Fibroblast of lung (primary cell): Measurements from ENCODE around the gene STRA8. TPM values are rescaled to one million over a fixed set of nuclear protein-coding genes. Genes with fewer than 3 reads are reported as not detected.

Experiments used
- DNase-seq, 2 donors: peaks; one replicate each; pipeline versions ENCODE4 v3.0.0 to v3.0.0-alpha.2; 2010; ENCODE audit warnings: low read depth in 2 of 2
- H2AFZ ChIP-seq: 2 replicates; pipeline ENCODE4 v1.5.1; 2012; ENCODE audit warnings: low read length, control low read depth, inconsistent platforms
- H3K27ac ChIP-seq: 2 replicates; pipeline ENCODE4 v1.5.1; 2011; ENCODE audit warnings: low read length, control low read depth; ENCODE audit not compliant: insufficient read depth
- H3K27me3 ChIP-seq: 2 replicates; pipeline ENCODE4 v1.5.1; 2011; ENCODE audit warnings: mild to moderate bottlenecking, low read length; ENCODE audit not compliant: control insufficient read depth, insufficient read depth
- H3K36me3 ChIP-seq: 2 replicates; pipeline ENCODE4 v1.5.1; 2011; ENCODE audit warnings: low read length; ENCODE audit not compliant: control insufficient read depth, insufficient read depth
- H3K4me1 ChIP-seq: 2 replicates; pipeline ENCODE4 v1.5.1; 2011; ENCODE audit warnings: low read length; ENCODE audit not compliant: control insufficient read depth, insufficient read depth; ENCODE audit errors: extremely low read depth
- H3K4me2 ChIP-seq: 2 replicates; pipeline ENCODE4 v1.5.1; 2011; ENCODE audit warnings: low read length, control low read depth; ENCODE audit not compliant: insufficient read depth; ENCODE audit errors: extremely low read depth
- H3K4me3 ChIP-seq, 4 experiments: fragments of 200-600 bp in 1 of 4; sonication (generic) in 1 of 4; replicated peaks in 1 of 4; 2 replicates each; pipeline ENCODE4 v1.5.1; 2011 to 2016; ENCODE audit warnings: low read length in 4 of 4, low read depth in 3 of 4, mild to moderate bottlenecking in 3 of 4, control low read depth in 2 of 4, inconsistent platforms in 1 of 4, mixed read lengths in 1 of 4; ENCODE audit not compliant: insufficient read depth in 1 of 4; ENCODE audit errors: control extremely low read depth in 1 of 4
- H3K79me2 ChIP-seq: 2 replicates; pipeline ENCODE4 v1.5.1; 2012; ENCODE audit warnings: mild to moderate bottlenecking, low read length, inconsistent platforms; ENCODE audit not compliant: control insufficient read depth, insufficient read depth
- H3K9ac ChIP-seq: 2 replicates; pipeline ENCODE4 v1.5.1; 2011; ENCODE audit warnings: mild to moderate bottlenecking, low read length, control low read depth; ENCODE audit not compliant: insufficient read depth
- H3K9me3 ChIP-seq: 2 replicates; pipeline ENCODE4 v1.5.1; 2012; ENCODE audit warnings: low read depth, low read length; ENCODE audit not compliant: control insufficient read depth, insufficient read depth
- H4K20me1 ChIP-seq: 2 replicates; pipeline ENCODE4 v1.5.1; 2011; ENCODE audit warnings: low read length; ENCODE audit not compliant: control insufficient read depth, insufficient read depth; ENCODE audit errors: extremely low read depth
- CTCF ChIP-seq, 2 donors: IDR thresholded peaks in 1 of 2; conservative IDR thresholded peaks in 1 of 2; 1 replicate in 1 of 2; 2 replicates in 1 of 2; pipeline ENCODE4 v1.5.1; 2011 to 2012; ENCODE audit warnings: low read length in 2 of 2, control low read depth in 1 of 2, inconsistent platforms in 1 of 2, low read depth in 1 of 2, mild to moderate bottlenecking in 1 of 2
- EZH2 ChIP-seq: IDR thresholded peaks from 2 replicates; pipeline ENCODE4 v1.5.1; 2012; ENCODE audit warnings: low read length, control low read depth, mild to moderate bottlenecking; ENCODE audit errors: missing control alignments
- polyA plus RNA-seq, 2 donors: library from polyadenylated mRNA; depleted of rRNA in 1 of 2; stranded (reverse) in 1 of 2; unstranded in 1 of 2; fragments of >200 nt; gene quantifications; 2 replicates each; pipeline ENCODE4 v1.2.1, GENCODE V29; 2011 to 2012; ENCODE audit warnings: missing spikeins in 1 of 2
- total RNA-seq: library from RNA; depleted of rRNA; stranded (reverse); fragments of >200 nt; gene quantifications from 2 replicates; pipeline ENCODE4 v1.2.1, GENCODE V29; 2014

The STRA8 gene
- total and polyA plus RNA-seq, 2 donors (not counting 1 experiment from before 2014, with no cell fraction given) = not detected

GRCh38 chr7:135257790-135258189 is 24.2 kb downstream of the STRA8 start:
- Histone ChIP-seq H3K79me2 (no peaks in the 10 kb centered on the region), H3K4me3 (no peak overlapping the region), H3K27me3 (no peaks in the 10 kb centered on the region), H3K4me1 (peaks cover 16% of the 10 kb centered on the region), H3K36me3 (no peaks in the 10 kb centered on the region), H2AFZ (no peak overlapping the region), H3K27ac (no peak overlapping the region), H4K20me1 (no peaks in the 10 kb centered on the region), H3K9me3 (no peaks in the 10 kb centered on the region), H3K9ac (no peak overlapping the region), H3K4me2 (no peak overlapping the region)
- TF ChIP-seq CTCF (conservative IDR thresholded peaks at IDR 0.05 in 1 of 2, IDR thresholded peaks at IDR 0.05 in 1 of 2; ENCODE audit: low read depth in 1 of 2, low read length in 2 of 2) (no peak), EZH2 (no peak)
- DNase-seq = no peak

- H3K9me3 ChIP-seq = no peaks in the 10 kb centered on the region
- TF ChIP-seq EZH2 (no peak), CTCF (conservative IDR thresholded peaks at IDR 0.05 in 1 of 2, IDR thresholded peaks at IDR 0.05 in 1 of 2; ENCODE audit: low read depth in 1 of 2, low read length in 2 of 2) (no peak)
- H3K4me1 ChIP-seq = peaks cover 11% of the 10 kb centered on the region
- H3K9ac ChIP-seq = no peak overlapping the region
- no peak overlapping the region for H3K4me3 ChIP-seq
- H3K79me2 ChIP-seq = no peaks in the 10 kb centered on the region
- H4K20me1 ChIP-seq = no peaks in the 10 kb centered on the region
- no peak overlapping the region for H3K4me2 ChIP-seq
- no peak overlapping the region for H3K27ac ChIP-seq
- no peaks in the 10 kb centered on the region for H3K27me3 ChIP-seq
- no peak overlapping the region for H2AFZ ChIP-seq
- no peak for DNase-seq
- no peaks in the 10 kb centered on the region for H3K36me3 ChIP-seq
Measured at GRCh38 chr7:135258585-135258984, 24.9 kb downstream of the STRA8 start.

- Histone ChIP-seq H3K4me1 (peaks cover 1% of the 10 kb centered on the region), H3K4me3 (no peak overlapping the region), H2AFZ (no peak overlapping the region), H3K27ac (no peak overlapping the region), H3K79me2 (no peaks in the 10 kb centered on the region), H3K36me3 (no peaks in the 10 kb centered on the region), H3K9ac (no peak overlapping the region), H3K9me3 (no peaks in the 10 kb centered on the region), H3K27me3 (no peaks in the 10 kb centered on the region), H4K20me1 (no peaks in the 10 kb centered on the region), H3K4me2 (no peak overlapping the region)
- DNase-seq = no peak
- TF ChIP-seq CTCF (conservative IDR thresholded peaks at IDR 0.05 in 1 of 2, IDR thresholded peaks at IDR 0.05 in 1 of 2; ENCODE audit: low read depth in 1 of 2, low read length in 2 of 2) = no peak
- no peak for TF ChIP-seq EZH2
Measured at GRCh38 chr7:135259702-135260101, 26.1 kb downstream of the STRA8 start.
